Ascending aorta (tissue), 2 donors: ENCODE results near the gene CWF19L1. TPM values are rescaled to one million over a fixed set of nuclear protein-coding genes. Genes with fewer than 3 reads are reported as not detected.

Experiments
- DNase-seq, 2 donors: peaks; one replicate each; pipeline ENCODE4 v3.0.0-alpha.2; 2019; ENCODE audit warnings: low spot score in 2 of 2
- H3K27ac ChIP-seq, 2 donors: fragments of 200-600 bp; sonication (generic); one replicate each; pipeline ENCODE4 v1.5.1; 2016 to 2017; ENCODE audit warnings: mild to moderate bottlenecking in 1 of 2
- H3K27me3 ChIP-seq: fragments of 200-600 bp; sonication (generic); one replicate; pipeline ENCODE4 v1.5.1; 2017
- H3K36me3 ChIP-seq, 2 donors: fragments of 200-600 bp; sonication (generic); one replicate each; pipeline ENCODE4 v1.5.1; 2016
- H3K4me1 ChIP-seq, 2 donors: fragments of 200-600 bp; sonication (generic); one replicate each; pipeline ENCODE4 v1.5.1; 2016 to 2017; ENCODE audit warnings: mild to moderate bottlenecking in 1 of 2
- H3K4me3 ChIP-seq, 2 donors: fragments of 200-600 bp; sonication (generic); one replicate each; pipeline ENCODE4 v1.5.1; 2016 to 2017; ENCODE audit warnings: mild to moderate bottlenecking in 1 of 2
- H3K9me3 ChIP-seq, 2 donors: fragments of 200-600 bp; sonication (generic); one replicate each; pipeline ENCODE4 v1.5.1; 2016
- intact Hi-C: fragments of 100-400 bp; cut with DNase I; formaldehyde crosslinking; loops from one replicate; pipeline ENCODE4 v1.15.1; 2023
- total RNA-seq: library from RNA; depleted of rRNA; stranded (reverse); fragments of >200 nt; gene quantifications from one replicate; pipeline ENCODE4 v1.1.0, GENCODE V29; 2016
- TF ChIP-seq, protein P1 (sequence below), 3 experiments: fragments of 200-600 bp in 2 of 3; fragments of 450-650 bp in 1 of 3; sonication (generic) in 2 of 3; IDR thresholded peaks; one replicate each; pipeline ENCODE4 v1.5.1; 2016 to 2019; ENCODE audit warnings: antibody characterized with exemption in 3 of 3, mild to moderate bottlenecking in 1 of 3, moderate library complexity in 1 of 3

The CWF19L1 gene
- total RNA-seq, 1 donor from 2014 or later: 14.3 TPM

DNA sequence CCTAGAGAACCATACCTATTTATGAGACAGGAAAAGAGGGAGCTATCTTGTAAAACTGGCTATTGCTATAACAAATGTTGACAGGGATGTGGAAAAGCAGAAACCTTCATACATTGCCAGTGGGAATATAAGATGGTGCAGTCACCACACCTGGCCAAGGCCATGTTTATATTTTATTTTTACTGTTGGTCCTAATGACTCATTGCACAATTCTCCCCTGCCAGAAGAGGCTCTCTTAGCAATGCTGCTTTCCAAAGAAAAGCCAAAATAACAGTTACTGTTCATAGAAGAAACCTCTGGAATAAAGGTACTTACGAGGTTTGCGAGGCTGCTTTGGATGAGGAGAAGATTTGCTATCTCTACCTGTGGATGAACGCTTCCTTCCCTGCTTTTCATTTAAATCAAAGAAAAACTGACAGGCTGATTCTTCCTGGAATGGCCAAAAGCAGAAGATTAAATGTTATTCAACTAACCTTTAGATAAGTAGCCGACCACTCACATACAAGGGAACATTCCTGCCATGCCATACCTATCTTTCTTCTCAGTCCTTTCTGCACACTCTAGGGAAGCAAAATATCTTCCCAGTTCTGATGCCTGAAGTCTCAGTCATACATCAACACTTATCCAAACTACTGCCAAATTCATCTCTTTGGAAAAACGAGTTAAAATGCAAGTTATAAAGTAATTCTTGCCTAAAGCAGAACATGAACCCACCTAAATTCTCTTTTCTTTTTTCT, 21.8 kb downstream of the CWF19L1 start:
- Histone ChIP-seq H3K27me3 (no peaks in the 10 kb centered on the region), H3K9me3 (no peaks in the 10 kb centered on the region), H3K4me3 (no peak overlapping the region), H3K4me1 (no peaks in the 10 kb centered on the region), H3K27ac (no peak overlapping the region), H3K36me3 (peaks cover 48 to 89% of the 10 kb centered on the region in 2 donors)
- TF ChIP-seq, protein P1, sequence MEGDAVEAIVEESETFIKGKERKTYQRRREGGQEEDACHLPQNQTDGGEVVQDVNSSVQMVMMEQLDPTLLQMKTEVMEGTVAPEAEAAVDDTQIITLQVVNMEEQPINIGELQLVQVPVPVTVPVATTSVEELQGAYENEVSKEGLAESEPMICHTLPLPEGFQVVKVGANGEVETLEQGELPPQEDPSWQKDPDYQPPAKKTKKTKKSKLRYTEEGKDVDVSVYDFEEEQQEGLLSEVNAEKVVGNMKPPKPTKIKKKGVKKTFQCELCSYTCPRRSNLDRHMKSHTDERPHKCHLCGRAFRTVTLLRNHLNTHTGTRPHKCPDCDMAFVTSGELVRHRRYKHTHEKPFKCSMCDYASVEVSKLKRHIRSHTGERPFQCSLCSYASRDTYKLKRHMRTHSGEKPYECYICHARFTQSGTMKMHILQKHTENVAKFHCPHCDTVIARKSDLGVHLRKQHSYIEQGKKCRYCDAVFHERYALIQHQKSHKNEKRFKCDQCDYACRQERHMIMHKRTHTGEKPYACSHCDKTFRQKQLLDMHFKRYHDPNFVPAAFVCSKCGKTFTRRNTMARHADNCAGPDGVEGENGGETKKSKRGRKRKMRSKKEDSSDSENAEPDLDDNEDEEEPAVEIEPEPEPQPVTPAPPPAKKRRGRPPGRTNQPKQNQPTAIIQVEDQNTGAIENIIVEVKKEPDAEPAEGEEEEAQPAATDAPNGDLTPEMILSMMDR (IDR thresholded peaks at IDR 0.05): no peak
- intact Hi-C loops: no loop called here
- no peak for DNase-seq

DNA sequence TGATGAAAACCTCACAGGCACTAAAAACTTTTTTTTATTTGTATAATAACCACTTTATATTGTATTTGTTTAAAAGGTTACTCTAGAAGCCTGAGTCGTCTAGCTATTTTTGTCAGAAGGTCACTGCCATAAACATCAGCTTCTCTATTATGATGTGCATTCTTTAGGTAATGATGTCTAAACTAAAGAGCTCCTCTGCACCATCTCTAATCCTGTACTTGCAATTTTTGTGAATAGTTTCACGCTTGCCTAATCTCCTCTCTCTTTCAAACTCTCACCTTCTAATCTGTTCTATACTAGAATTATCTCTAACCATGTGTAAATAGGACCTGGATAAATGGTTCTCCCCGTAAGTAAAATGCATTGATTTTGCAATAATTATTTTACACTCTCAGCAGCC, 27.6 kb downstream of the CWF19L1 start:
- TF ChIP-seq, protein P1 (IDR thresholded peaks at IDR 0.05): no peak
- Histone ChIP-seq H3K27ac (no peak overlapping the region), H3K36me3 (peaks cover 28 to 76% of the 10 kb centered on the region in 2 donors), H3K9me3 (no peaks in the 10 kb centered on the region), H3K4me3 (no peak overlapping the region), H3K4me1 (no peaks in the 10 kb centered on the region), H3K27me3 (no peaks in the 10 kb centered on the region)
- no peak for DNase-seq
- intact Hi-C loops: no loop called here

DNA sequence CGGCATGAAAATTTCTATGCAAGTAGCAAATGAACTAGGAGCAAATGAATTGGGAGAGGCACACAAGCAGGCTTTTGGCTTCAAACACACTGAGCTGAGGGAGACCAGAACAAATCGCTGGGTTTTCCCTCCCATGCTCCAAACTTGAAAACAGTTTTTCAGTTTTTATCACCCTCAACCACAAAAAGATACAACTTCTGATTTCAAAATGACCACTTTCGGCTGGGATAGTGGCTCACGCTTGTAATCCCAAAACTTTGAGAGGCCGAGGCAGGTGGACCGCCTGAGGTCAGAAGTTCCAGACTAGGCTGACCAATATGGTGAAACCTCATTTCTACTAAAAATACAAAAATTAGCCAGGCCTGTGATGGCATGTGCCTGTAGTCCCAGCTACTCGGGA, 29.0 kb downstream of the CWF19L1 start:
- TF ChIP-seq, protein P1 (IDR thresholded peaks at IDR 0.05): no peak
- no peaks in the 10 kb centered on the region for H3K9me3 ChIP-seq
- H3K4me1 ChIP-seq: no peaks in the 10 kb centered on the region
- H3K36me3 ChIP-seq: peaks cover 33 to 72% of the 10 kb centered on the region in 2 donors
- no peak overlapping the region for H3K4me3 ChIP-seq
- no peak for DNase-seq
- H3K27me3 ChIP-seq: no peaks in the 10 kb centered on the region
- no peak overlapping the region for H3K27ac ChIP-seq
- intact Hi-C loops: no loop called here

DNA sequence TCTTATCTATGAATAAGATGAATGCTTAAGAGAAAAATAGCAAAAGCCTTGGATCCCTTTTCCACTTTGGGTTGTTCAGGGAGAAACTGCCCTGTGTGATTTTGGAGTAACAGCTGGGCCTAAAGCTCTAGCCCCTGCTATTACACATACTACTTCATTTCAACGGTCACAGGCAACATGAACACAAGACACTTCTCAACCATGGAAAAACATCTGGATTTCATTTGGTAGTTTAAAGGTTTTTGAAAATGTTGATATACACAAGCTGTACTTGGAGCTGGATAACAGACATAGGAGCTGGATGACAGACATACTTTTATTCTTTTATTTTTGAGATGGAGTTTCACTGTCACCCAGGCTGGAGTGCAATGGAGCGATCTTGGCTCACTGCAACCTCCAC, 35.3 kb downstream of the CWF19L1 start:
- no peak overlapping the region for H3K4me3 ChIP-seq
- peaks cover 23 to 45% of the 10 kb centered on the region in 2 donors for H3K36me3 ChIP-seq
- intact Hi-C loops: no loop called here
- no peak for DNase-seq
- TF ChIP-seq, protein P1 (IDR thresholded peaks at IDR 0.05): no peak
- H3K27ac ChIP-seq: no peak overlapping the region
- H3K4me1 ChIP-seq: peaks cover 0 to 11% of the 10 kb centered on the region in 2 donors
- H3K9me3 ChIP-seq: no peaks in the 10 kb centered on the region
- H3K27me3 ChIP-seq: no peaks in the 10 kb centered on the region

DNA sequence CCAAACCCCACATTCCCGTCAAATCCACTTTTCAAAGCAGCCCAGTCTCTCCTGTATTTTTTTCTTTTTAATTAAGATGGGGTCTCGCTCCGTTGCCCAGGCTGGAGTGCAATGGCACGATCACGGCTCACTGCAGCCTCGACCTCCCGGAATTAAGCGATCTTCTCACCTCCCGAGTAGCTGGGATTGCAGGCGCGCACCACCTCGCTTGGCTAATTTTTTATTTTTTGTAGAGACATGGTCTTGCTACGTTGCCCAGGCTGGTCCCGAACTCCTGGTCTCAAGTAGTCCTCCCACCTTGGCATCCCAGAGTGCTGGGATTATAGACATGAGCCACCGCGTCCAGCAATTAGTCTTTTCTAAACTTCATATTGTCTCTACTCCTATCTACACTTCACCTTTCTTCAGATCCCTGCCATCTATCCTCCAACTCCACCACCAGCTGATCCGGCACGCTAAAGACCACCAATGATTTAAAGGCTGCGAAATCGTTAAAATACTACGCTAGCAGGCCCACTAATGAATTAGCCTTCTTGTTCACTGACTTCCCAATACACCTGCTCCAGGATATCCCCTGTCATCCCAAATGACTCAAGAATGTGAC, 37.5 kb downstream of the CWF19L1 start:
- Histone ChIP-seq H3K4me3 (peak overlapping the region; percentile 83 to 87), H3K27me3 (no peaks in the 10 kb centered on the region), H3K27ac (peak overlapping the region; percentile 64 to 79), H3K9me3 (no peaks in the 10 kb centered on the region), H3K4me1 (peaks cover 0 to 11% of the 10 kb centered on the region in 2 donors), H3K36me3 (peaks cover 17 to 31% of the 10 kb centered on the region in 2 donors)
- no peak for DNase-seq
- intact Hi-C loops: loop anchor here (1.0 kb wide), 4 partner anchors 37 to 116 kb away; partner anchors contain the start of genes BLOC1S2, CWF19L1 and ERLIN1
- TF ChIP-seq, protein P1 (IDR thresholded peaks at IDR 0.05): no peak
